ENCODE measurements around the gene PDE4D.

Gene PDE4D

DNA sequence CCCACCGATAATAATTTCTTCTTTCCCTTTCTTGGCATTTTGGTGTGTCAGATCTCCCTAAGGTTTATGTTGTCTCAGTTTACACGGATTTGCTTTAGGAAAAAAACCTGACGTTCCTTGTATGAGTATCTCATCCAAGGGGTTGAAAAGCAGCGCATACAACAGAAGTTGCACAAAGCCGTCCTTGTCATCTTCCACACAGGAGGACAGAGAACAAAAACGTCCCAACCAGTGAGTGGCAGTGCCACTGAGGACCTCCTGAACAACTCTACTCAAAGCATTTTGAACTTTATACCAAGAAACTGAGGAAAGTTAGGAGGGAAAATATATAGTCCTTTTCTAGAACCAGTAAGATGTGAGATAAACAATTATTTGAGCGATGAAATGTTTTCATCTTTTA is 547.0 kb downstream of the PDE4D start:
- no peak overlapping the region for H3K27ac ChIP-seq
- TF ChIP-seq, protein P1, sequence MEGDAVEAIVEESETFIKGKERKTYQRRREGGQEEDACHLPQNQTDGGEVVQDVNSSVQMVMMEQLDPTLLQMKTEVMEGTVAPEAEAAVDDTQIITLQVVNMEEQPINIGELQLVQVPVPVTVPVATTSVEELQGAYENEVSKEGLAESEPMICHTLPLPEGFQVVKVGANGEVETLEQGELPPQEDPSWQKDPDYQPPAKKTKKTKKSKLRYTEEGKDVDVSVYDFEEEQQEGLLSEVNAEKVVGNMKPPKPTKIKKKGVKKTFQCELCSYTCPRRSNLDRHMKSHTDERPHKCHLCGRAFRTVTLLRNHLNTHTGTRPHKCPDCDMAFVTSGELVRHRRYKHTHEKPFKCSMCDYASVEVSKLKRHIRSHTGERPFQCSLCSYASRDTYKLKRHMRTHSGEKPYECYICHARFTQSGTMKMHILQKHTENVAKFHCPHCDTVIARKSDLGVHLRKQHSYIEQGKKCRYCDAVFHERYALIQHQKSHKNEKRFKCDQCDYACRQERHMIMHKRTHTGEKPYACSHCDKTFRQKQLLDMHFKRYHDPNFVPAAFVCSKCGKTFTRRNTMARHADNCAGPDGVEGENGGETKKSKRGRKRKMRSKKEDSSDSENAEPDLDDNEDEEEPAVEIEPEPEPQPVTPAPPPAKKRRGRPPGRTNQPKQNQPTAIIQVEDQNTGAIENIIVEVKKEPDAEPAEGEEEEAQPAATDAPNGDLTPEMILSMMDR (IDR thresholded peaks at IDR 0.05): no peak
- H3K4me3 ChIP-seq: no peak overlapping the region
- no peak for DNase-seq (ENCODE audit: low spot score)

DNA sequence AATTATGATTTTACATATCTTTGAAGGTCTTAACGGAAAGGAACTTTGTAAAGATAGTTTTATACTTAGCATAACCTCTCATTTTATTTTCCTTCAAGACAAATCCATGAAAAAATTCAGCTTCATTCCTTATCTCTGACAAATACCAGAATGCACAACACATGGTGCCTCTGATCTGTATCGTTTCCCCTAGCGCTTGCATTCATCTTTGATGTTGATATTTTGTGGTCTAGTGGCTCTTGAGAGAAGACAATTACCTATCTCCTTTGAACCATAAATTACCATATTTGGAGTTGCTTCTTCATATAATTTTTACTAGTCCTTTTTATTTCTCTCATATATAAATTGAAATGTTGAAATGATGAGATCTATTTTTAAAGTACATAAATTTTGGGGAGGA is 551.3 kb downstream of the PDE4D start:
- no peak for DNase-seq (ENCODE audit: low spot score)
- TF ChIP-seq, protein P1 (IDR thresholded peaks at IDR 0.05): no peak
- no peak overlapping the region for H3K27ac ChIP-seq
- no peak overlapping the region for H3K4me3 ChIP-seq

DNA sequence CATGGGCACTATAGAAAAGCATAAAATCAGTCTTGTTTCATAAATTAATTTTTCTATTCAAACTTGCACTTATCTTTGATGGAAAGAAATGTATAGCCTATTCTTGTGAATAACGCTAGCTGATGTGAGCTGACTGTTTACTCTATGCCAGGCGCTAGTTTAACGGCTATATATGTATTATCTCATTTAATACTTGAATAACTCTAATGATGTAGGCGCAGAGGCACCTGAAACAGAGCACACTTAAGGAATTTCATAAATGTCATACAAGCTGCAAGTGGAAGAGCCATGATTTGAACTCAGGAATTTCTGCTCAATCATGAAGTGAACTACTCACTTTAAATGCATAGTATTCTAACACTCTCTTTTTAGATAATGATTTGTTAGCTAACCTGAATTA is 551.8 kb downstream of the PDE4D start:
- H3K27ac ChIP-seq: no peak overlapping the region
- TF ChIP-seq, protein P1 (IDR thresholded peaks at IDR 0.05): no peak
- no peak for DNase-seq (ENCODE audit: low spot score)
- no peak overlapping the region for H3K4me3 ChIP-seq

DNA sequence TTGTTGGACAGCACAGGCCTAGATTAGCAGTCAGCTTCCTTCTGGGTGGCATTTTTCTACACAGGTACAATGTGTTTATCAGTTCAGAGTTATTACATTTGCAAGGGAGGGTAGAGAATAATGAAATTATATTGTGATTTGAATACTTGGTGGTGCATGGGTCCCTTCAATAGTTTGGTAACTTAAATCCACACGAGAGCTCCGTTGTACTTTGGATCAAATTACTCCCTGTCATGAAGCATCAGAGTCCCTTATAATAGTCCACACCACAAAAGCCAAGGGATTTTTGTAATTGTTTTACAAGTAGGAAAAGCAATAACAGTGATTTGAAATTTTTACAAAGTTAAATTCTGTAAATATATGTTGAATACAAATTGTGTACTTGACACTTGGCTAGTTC is 552.4 kb downstream of the PDE4D start:
- TF ChIP-seq, protein P1 (IDR thresholded peaks at IDR 0.05): no peak
- H3K27ac ChIP-seq: no peak overlapping the region
- no peak for DNase-seq (ENCODE audit: low spot score)
- H3K4me3 ChIP-seq: no peak overlapping the region

DNA sequence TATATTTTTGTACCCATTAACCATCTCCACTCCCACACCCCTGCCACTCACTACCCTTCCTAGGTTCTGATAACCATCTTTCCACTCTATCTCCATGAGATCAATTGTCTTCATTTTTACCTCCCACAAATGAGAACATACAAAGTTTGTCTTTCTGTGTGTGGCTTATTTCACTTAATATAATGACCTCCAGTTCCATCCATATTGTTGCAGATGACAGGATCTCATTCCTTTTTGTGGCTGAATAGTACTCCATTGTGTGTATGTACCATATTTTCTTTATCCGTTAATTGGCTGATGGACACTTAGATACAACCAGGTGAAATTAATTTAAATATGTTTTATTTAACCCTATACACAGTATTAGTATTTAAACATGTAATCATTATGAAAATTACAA is 552.9 kb downstream of the PDE4D start:
- no peak for DNase-seq (ENCODE audit: low spot score)
- TF ChIP-seq, protein P1 (IDR thresholded peaks at IDR 0.05): no peak
- no peak overlapping the region for H3K27ac ChIP-seq
- H3K4me3 ChIP-seq: no peak overlapping the region

DNA sequence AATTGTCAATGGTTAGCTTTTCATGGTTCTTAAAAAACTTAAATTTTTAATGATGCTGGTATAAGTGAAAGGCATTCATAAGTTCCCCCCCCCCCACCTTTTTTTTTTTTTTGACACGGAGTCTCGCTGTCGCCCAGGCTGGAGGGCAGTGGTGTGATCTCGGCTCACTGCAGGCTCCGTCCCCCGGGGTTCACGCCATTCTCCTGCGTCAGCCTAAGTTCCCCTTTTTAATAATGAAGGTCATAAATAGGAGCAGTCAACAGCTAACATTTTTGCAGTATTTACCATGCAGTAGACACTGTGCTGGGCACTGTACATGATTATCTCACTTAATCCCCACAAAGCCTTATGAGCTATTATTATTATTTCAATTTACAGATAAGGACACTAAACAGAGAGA is 556.3 kb downstream of the PDE4D start:
- TF ChIP-seq, protein P1 (IDR thresholded peaks at IDR 0.05): no peak
- DNase-seq (ENCODE audit: low spot score): no peak
- Histone ChIP-seq H3K27ac (no peak overlapping the region), H3K4me3 (no peak overlapping the region)

DNA sequence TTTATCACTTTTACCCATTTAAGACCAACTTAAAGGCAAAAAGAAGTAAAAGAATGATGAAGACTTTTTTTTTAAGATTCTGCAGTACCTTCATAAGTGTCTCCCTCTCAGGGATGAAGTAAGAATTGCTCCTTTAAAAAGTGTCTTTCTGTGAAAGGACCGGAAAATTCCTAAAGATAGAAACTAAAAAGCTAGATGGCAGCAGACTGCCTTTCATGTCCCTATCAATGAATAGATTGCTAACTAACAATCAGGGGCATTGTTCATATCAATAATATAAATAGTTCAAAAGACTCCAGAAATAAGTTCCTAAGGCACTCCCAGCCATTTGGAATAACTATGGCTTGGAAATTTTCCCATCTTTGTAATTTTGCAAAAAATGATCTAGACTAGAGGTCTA is 558.0 kb downstream of the PDE4D start:
- H3K27ac ChIP-seq: no peak overlapping the region
- H3K4me3 ChIP-seq: no peak overlapping the region
- TF ChIP-seq, protein P1 (IDR thresholded peaks at IDR 0.05): no peak
- DNase-seq (ENCODE audit: low spot score): no peak
